ENCODE measurements around the gene DIS3L2.
"Not testable (repeated sequence)": the region's sequence is repeated elsewhere in the genome, so short reads cannot be mapped to it uniquely, and the experiment has no call there.

Gene DIS3L2

DNA sequence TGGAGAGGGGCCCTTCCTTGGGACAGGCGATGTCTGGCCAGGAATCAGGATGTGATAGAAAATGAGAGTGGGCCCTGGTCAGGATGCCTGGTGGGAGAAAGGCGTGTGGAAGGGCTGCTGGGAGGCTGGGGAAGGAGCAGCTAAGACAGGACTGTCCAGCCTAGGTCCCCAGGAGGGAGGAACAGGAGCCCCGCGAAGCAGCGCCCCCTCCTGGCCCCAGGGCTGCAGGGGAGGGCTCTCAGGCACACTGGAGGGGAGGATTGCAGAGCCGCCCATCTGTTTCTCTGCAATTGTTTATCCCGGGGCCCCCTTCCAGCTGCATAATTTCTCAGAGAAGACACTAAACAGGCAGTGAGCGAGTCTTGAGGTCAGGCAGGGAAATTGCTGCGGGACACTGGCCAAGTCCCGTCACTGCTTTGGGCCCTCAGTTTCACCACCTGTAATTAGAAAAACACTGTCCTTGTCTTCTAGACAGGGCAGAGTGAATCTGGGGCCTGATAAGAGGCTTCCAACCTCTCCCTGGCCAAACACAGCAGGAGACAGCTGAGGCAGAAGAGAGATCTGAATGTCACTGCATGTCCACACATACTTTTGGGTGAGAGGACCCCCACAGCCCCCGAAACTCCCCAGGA, 31.4 kb upstream of the DIS3L2 start:
- peak; percentile 28 to 37 for DNase-seq

DNA sequence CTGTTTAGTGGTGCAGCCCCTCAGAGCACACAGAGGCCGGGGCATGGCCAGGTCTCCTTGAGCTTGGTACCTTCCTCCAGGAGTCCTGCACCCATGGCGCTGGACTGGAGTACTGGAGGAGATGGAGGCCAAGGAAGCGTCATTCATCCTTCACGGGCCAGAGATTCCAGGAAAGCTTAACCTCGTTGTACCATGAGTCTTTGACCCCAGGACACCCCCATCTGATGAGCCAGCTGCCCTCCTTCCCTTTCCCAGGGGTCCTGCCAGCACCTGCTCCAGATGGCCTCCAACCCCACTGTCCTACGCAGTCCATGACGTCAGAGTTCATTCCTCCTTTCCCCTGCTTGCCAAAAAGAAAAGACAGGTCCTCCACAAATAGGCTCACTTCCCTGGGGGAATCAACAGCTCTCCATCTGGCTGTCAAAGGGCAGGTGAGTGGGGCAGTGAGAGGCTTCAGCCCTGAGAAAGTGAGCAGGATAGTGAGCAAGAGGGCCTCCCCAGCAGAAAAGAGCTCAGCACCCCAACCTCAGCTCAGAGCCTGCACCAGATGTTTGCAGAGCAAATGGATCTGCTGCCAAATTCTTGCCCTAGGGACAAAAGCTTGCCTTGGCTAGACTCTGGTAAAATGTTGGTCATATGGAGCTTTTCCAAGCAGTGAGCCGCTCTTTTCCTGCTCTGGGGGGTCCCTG, 30.8 kb upstream of the DIS3L2 start:
- peak; percentile 17 to 49 for DNase-seq

DNA sequence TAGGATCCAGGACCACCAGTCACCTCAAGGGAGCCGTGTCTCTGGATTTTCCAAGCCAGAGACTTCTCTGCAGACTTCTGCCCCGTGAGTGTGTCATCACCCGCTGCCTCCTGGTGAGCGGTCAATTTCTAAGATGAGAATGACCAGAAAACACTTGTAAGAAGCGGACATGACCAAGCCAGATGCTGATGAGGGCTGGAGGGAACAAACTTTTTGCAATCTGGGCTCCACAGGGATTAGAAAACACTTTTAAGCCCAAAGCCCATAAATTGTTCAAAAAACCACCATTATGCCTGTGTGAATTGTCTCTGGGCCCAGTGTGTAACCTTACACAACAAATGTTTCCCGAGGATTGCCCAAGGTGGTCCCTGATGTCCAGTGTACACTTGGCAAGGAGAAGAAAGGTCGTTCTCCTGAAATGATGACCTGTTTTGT, 30.0 kb upstream of the DIS3L2 start:
- DNase-seq = no peak

DNA sequence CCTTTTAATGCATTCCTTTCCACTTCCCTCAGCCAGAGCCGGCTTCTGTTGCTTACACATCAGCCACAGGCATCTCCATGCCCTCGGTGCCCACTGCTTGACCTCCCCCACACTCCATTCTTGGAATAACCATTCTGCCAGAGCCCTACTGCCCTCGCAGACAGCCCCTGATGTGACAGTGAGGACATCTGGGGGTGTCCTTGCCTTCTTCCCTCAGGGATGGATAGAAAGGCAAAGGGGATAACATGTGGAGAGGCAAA, 28.9 kb upstream of the DIS3L2 start:
- no peak for DNase-seq

DNA sequence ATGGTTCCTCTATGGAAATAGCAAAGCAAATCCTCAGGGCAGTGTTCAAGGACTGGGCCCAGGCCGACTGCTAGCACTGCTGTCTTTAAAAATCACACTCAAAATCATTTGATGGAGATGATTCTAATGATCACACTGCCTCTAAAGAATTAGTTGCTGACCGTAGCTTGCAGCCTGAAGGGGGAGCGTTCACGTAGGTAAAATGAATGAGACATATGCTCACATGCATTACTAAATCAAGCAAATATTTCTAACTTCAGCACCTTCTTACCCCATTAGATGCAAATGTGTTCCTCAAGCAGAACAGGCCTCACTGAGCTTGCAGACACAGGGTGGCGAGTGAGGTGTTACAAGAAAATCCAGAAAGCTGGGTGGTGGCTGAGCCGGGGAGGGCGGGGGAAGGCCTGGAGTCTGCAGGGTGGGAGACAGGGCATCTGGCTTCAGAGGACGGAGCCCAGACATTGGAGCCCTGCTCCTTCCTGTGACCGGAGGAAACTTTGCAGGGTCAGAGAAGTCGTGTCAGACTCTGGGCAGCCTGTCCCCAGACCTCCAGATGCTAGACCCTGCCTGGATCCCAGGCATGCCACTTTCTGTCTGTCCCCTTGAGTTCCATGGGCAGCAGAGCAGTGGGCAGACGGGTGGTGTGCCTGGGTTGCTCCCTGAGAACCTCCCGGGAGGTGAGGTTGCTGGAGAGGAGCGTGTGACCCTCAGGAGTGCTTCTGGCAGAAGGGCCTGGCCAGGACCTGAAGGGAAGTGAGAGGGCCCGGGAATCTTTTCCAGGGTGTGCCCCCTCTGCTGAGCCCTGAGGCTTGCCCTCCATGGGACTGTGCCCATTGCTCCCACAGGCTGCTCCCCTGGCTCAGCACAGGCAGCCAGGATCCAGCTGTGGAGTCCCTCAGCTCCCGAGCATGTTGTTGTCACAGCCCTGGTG, 28.3 kb upstream of the DIS3L2 start:
- DNase-seq = no peak

DNA sequence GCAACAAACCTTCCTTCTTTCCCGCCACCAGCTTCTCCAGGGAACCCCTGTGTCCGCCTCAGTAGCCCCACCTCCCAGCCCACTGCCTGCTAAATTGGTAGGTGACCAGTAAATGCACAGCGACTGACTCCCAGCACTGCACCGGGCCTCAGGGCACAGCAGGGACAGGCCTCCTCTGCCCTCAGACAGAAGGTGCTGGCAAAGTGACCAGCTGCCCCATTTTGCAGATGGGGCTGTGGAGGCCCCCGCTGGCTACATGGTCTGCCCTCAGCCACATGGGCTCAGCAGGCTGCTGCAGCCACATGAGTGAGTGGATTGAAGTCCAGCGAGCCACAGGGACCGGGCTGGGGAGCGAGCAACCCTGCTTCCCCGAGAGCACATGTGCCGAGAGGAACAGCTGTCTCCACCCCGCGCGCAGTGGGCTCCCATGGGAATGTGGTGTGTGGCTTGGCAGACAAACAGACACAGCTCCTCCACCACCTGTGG, 27.6 kb upstream of the DIS3L2 start:
- no peak for DNase-seq

DNA sequence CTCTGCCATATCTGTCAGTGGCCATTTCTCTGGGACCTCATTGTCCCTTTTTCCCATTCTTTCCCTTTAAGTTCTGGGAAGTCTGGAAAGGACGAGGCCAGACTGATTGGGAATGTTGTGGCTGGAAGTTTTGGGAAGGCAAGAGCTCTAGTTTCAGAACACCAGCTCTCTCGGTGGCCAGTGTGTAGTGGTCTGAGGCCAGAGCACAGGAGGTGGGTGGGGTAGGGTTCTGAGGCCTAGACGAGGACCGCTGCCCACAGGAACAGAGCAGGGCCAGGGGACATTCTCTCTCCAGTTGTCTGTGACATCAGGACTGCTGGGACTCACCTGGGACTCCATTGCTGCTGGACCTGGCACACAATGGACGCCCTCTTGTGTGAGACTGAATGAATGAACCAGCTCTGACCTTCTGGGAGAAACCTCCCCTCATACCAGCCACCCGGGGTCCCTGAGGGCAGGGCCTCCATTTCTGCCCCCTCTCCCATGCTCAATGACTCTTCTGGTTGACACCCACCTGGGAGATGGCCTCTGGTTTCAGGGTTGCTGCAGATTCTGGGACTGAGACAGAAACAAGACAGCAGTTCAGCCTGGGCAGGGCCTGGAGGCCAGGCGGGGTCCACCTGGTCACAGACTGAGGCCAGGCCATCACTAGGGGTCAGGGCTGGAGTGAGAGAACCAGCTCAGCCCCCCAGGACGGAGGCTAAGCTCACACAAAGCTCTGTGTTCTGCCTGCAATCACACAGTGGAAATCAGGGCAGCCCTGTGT, 26.9 kb upstream of the DIS3L2 start:
- DNase-seq = no peak

DNA sequence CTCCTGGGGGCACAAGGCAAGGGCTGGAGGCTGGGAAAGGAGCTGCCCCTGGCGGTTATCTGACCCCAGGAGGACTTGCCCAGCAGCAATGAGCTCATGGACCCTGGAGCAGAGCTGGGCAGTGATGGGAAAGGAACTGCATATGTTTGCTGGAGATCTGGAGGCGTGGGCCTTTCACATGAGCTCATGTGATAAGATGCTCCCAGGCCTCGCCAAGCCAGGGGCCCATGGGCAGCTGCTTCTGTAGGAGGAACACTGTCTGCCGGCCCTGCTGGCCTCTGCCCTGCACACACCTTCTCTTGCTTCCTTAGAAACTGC, 26.3 kb upstream of the DIS3L2 start:
- DNase-seq = no peak

DNA sequence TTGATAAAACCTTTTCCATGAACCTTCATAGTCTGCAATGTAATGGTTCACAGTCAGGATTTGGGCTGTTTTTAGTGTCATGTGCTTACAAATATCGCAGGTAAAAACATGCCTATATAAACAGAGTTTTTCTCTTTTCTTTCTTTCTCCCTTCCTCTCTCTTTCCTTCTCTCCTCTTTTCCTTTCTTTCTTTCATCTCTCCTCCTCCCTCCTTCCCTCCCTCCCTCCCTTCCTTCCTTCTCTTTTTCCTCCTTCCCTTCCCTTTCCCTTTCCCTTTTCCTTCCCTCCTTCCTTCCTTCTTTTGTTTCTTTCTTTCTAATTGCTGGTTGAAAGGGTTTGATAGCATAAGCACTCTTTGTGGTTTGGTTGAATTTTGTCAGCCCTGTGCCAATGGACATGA, 25.7 kb upstream of the DIS3L2 start:
- DNase-seq = no peak

DNA sequence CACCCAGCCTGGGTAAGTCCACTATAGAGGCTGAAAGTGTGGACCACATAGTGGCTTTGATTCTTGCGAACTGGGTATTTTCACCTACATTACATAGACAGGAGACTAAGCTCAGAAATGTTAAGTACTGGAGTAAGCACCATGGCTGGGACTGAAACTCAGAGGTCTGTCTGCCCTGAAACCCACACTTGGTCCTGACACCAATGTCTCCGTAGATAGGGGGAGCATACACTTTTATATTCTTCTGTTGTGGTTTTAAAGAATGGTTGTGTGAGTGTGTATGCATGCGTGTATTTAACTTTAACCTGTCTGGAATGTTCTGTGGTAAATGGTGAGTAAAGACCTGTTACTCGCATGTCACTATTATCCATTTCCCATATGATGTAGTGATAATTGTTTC, 25.0 kb upstream of the DIS3L2 start:
- DNase-seq = no peak

DNA sequence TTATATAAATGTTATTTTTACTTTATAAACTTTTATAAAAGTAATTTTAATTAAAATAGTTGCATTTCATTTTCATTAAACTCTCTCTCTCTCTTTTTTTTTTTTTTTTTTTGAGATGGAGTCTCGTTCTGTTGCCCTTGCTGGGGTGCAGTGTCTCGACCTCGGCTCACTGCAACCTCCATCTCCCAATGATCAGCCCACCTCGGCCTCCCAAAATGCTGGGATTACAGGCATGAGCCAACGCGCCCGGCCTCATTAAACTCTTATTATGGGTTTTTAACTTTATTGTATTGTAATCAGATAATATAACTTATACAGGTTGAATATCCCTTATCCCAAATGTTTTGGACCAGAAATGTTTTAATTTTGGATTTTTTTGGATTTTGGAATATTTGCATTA, 24.5 kb upstream of the DIS3L2 start:
- no peak for DNase-seq

DNA sequence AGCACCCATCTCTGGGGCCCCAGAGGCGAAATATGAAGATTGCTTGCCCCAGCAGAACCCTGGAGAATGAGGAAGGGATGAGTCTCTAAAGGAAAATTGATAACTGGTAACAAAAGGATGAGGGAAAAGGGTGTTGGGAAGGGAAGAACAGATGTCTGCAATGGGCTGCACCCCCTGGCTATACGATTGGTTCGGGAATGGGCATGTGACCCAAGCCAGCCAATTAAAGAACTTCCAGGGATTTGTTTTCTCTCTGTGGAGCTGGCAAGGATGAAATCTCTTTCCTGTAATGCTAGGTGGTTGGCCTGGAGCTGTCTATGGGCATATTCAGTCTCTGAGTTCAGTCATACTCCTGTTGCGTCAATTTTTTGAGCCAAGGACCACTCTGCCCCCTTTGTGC, 22.5 kb upstream of the DIS3L2 start:
- no peak for DNase-seq

DNA sequence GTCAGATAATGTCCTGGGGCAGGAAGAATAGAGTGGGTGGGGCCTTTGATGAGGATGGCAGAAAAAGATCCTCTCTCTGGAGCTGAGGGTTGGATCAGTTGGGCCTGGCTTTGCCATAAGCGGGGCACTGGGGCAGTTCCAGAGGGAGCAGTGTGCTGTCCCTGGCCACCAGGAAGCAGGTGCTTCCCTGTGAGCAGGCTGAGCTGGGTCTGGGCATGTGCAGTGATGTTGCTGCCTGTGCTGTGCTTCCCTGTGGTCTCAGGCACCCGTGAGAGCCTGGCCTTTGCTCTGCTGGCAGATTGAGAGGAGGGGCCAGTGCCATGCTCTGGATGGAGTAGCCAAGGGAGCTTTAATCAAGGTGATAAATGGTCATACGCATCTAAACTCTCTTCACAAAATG, 20.7 kb upstream of the DIS3L2 start:
- peak; percentile 30 to 72 for DNase-seq

DNA sequence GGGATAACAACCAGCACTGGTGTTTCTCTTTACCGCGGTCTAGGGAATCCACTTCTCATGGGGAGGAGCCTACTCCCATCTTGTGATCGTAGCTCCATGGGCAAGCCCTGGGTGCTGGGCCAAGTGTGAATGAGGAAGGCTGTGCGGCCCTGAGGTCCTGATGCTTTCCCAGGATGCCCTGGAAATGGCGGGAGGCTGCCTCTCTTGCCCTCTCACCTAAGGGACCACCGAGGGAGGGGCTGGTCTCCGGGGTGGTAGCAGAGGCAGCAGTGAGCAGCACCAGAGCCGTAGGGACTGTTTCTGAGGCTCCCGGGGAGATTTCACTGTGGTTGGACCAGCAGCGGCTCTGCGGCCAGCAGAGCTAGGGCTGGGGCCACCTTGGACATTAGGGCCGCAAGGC, 19.8 kb upstream of the DIS3L2 start:
- DNase-seq = no peak

DNA sequence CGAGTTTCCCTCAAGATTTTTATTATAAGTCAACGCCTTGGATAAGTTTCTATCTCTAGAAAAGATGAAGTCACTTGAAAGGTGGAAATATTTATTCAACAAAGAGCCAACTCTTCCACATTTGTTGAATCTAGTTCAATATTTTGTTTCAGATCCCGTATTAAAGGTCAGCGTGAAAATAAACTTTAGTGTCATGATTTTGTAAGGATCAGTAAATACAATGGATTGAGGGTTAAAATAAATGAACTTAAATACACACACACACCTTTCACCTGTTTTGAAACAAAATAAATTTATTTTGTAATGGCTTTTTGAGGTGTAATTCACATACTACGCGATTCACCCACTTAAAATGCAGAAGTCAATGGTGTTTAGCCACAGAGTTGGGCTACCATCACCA, 19.3 kb upstream of the DIS3L2 start:
- DNase-seq = no peak

DNA sequence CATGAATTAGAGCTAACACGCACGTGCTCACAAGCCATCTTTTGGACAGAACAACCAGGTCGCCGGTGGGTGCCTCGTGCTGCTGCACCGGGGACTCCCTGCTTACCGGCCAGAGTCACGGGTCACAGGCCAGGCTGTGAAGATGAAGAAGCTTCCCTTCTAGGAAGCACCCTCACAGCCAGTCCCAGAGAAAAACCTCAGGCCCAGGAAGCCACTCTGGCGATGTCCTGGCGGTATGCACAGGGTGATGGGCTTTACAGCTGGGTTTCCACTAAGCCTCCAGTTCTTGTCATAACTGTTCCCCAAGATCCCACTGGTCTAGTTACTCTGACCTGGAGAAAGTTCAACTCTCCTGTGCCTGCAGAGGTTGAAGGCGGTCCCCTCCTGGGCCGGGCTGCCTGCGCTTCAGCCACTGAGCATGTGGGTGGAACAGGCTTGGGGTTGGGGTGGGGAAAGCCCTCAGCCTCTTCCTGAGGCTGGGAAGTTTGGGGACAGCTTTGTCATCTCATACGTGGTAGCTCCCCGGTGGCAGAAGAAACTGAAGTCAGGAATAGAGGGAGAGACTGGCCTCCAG, 15.2 kb upstream of the DIS3L2 start:
- no peak for DNase-seq

DNA sequence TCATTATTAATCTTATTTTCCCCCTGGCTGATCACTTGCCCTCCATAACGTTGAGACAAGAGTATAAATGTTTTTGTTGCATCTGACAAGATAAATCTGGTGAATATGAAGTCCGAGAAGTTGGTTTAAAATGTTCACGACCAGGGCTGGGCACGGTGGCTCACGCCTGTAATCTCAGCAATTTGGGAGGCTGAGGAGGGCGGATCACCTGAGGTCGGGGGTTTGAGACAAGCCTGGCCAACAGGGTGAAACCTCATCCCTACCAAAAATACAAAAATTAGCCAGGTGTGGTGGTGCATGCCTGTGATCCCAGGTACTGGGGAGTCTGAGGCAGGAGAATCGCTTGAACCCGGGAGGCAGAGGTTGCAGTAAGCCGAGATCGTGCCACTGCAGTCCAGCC, 14.4 kb upstream of the DIS3L2 start:
- DNase-seq = not testable (repeated sequence)

DNA sequence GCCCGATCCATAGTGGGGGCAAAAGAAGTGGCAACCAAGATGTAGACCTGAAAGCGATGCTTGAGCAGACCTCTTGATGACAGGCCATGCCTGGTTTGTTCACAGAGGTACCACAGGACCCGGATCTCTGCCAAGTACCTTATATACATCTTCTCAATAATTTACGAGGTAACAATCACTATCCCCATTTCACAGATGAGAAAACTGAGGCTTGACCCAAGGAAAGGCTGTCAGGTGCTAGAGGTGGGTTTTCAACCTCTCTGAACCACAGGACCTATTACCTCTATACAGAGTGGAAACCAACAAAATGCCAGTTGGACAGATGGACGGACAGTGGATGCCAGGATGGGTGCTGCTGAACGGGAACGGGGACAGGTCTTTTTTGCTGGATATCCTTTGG, 13.8 kb upstream of the DIS3L2 start:
- DNase-seq = no peak

DNA sequence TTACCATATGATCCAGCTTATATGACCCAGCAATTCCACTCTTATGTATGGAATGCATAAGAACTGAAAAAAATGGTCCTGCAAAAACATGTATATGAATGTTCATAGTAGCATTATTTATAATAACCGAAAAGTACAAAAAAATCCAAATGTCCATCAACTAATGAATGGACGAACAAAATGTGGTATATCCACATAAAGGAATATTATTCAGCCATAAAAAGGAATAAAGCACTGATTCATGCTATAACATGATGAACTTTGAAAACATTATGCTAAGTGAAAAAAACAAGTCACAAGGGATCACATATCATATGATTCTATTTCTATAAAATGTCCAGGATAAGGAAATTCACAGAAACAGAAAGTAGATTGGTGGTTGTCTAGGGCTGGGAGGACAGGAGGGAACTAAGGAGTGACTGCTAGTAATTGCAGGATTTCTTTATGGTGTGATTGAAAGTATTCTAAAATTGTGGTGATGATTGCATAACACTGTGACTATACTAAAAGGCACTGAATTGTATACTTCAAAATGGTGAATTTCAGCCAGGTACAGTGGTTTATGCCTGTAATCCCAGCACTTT, 10.0 kb upstream of the DIS3L2 start:
- DNase-seq = no peak

DNA sequence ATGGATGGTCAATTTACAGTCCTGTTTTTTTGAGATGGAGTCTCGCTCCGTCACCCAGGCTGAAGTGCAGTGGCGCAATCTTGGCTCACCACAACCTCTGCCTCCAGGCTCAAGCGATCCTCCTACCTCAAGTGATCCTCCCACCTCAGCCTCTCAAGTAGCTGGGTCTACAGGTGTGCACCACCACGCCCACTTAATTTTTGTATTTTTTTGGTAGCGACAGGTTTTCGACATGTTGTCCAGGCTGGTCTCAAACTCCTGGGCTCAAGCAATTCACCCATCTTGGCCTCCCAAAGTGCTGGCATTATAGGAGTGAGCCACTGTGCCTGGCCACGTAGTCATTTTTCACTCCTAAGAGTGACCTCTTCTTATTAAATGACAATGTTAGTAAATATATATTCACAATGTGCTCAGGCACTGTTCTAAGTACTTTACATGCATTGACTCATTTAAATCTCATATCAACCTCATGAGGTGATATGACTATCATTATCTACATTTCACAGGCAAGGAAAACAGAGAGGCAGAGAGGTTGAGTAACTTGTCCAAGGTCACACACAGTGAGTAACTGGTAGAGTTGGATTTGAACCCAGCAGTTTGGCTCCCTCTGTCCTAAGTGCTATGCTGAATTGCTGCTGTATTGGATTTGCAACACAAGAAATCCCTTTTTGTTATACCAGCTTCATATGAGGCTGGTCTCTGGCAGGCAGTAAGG, 5.6 kb upstream of the DIS3L2 start:
- DNase-seq = no peak

DNA sequence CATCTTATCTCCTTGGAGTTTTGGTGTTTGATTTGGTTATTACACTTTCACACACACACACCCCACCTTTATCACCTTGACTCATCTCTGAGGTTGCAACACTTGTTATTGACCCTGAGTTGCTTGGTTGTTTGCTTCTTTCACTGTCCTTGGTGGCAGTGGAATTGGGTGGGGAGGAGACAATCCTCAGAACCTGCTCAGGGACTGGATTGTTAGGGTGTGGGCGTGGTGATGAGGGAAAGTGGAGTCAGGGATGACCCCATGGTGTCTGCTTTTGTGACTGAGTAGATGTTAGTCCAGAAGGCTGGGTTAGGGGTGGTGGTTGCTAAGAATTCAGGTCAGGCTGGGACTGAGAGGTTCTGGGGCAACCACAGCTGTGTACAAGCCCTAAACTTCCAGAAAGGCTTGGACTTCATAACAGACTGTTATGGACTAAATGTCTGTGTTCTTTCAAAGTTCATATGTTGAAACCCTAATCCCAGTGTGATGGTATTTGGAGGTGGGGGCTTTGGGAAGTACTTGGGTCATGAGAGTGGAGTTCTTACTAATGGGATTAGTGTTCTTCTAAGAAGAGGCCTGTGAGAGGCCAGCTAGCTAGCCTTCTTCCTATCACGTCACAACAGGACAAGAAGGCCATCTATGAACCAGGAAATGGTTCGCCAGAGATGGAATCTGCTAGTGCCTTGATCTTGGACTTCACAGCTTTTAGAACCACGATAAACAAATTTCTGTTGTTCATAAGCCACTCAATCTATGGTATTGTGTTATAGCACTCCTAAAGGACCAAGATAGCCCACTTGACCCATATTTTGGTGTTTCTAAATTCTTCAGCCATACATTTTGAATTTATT, 3.4 kb upstream of the DIS3L2 start:
- no peak for DNase-seq
